Measurements from ENCODE around the gene F3. TPM values are rescaled to one million over a fixed set of nuclear protein-coding genes. Genes with fewer than 3 reads are reported as not detected.

Gene F3
- total RNA-seq, 1 donor from 2014 or later, result 19.9 TPM

DNA sequence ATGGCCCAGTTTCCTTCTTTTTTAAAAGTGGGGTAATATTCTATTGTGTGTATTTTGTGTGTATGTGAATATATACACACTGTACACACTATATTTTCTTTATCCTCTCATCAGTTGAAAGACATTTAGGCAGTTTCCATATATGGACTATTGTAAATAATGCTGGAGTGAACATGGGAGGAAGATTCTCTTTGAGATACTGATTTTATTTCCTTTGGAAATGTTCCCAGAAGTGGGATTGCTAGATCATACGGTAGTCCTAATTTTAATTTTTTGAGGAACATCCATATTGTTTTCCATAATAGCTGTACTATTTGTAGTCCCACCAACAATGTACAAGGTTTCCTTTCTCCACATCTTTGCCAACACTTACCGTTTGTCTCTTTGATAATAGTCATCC is 51.0 kb downstream of the F3 start:
- ATAC-seq (no peak), DNase-seq (ENCODE audit: low spot score) (no peak)
- intact Hi-C loops (cut with DNase I), result no loop called here

DNA sequence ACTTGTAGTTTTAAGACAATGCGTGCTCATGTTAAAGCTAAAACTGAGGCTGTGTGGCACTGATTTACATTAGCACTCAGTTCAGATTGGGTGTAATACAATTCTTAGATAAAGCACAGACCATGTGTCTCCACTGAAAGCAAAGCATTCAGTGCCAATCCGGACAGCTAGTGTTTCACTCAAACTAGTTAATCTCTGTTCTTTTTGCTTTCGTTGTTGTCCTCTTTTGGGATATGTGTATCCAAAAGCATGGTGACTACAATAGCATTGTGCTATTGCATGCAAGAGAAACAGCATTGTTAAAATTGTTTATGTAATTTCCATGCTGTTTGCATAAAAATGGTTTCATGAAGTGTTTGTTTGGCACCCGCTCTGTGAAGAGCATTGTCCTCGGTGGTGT is 54.6 kb downstream of the F3 start:
- intact Hi-C loops (cut with DNase I), result no loop called here
- DNase-seq (ENCODE audit: low spot score) (no peak), ATAC-seq (no peak)

DNA sequence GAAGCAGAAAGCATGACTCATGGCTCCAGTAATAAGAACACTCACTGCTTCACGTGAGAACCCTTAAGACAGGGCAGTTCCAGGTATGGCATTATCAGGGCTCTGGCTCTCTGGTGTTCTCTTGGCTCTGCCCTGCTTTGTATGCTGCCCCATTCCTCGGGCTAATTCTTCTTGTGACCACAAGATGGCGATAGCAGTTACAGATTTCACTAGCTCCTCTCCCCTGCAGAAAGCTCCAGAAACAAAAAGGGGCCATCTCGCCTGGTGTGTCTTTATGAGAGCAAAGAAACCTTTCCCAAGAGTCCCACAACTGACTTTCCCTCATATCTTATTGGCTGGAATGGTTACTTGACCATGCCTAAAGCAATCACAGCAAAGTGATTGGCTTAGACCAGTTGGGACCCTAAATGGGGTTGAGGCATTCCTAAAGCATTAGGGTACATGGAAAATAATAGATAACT is 60.1 kb downstream of the F3 start:
- DNase-seq (ENCODE audit: low spot score) (no peak), ATAC-seq (peak; percentile 84)
- intact Hi-C loops (cut with DNase I), result no loop called here

DNA sequence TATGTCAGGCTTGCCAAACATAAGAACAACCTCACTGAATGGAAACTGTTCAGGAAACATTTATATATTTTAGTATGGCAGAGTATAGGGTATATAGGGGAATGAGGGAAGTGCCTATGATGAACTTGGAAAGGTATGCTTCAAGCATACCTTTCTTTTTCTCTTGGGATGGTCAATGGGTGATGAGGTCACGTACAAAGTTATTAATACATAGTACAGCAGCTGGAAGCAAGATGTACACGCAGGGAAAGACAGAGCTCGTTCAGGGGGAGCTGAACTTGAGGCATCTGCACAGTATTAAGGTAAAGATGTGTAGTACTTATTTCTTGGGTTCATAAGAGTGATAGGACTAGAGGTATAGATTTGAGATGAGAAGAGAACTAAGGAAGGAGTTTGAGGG is 61.9 kb downstream of the F3 start:
- no peak for DNase-seq (ENCODE audit: low spot score)
- intact Hi-C loops (cut with DNase I), result no loop called here
- no peak for ATAC-seq

Other genes starting within 250 kb of the F3 start
- 65.7 TPM for gene ABCD3, start 123.4 kb downstream of the F3 start, total RNA-seq